ENCODE data around the gene KIF9.

DNA sequence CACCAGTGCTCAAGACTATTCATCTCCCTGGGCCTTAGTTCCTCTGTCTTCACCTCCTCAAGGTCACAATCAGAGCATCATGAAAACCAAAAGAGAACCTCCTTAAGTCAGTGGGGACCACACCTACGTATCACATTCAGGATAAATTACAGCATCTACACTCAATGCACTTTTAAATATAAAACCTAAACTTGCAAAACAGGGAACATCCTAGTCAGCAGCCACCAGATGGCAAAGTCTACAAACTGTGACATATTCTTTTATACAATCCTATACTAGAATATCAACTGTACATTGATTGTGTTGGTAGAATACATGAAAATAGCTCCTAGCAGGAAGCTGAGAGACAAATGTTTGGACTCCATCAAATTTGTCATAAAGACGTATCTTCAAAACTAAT, 7.9 kb downstream of the KIF9 start:
- TF ChIP-seq EP300 (conservative IDR thresholded peaks at IDR 0.05; ENCODE audit: poor library complexity, severe bottlenecking) (no peak), EZH2 (IDR thresholded peaks at IDR 0.05; ENCODE audit: borderline replicate concordance, insufficient read depth, low read length, poor library complexity, severe bottlenecking) (no peak), TAF1 (IDR thresholded peaks at IDR 0.05; ENCODE audit: low read depth) (no peak), REST (IDR thresholded peaks at IDR 0.05; ENCODE audit: borderline replicate concordance) (no peak), RAD21 (conservative IDR thresholded peaks at IDR 0.05) (no peak), POLR2AphosphoS5 (IDR thresholded peaks at IDR 0.05) (no peak)
- TF ChIP-seq, protein P1, sequence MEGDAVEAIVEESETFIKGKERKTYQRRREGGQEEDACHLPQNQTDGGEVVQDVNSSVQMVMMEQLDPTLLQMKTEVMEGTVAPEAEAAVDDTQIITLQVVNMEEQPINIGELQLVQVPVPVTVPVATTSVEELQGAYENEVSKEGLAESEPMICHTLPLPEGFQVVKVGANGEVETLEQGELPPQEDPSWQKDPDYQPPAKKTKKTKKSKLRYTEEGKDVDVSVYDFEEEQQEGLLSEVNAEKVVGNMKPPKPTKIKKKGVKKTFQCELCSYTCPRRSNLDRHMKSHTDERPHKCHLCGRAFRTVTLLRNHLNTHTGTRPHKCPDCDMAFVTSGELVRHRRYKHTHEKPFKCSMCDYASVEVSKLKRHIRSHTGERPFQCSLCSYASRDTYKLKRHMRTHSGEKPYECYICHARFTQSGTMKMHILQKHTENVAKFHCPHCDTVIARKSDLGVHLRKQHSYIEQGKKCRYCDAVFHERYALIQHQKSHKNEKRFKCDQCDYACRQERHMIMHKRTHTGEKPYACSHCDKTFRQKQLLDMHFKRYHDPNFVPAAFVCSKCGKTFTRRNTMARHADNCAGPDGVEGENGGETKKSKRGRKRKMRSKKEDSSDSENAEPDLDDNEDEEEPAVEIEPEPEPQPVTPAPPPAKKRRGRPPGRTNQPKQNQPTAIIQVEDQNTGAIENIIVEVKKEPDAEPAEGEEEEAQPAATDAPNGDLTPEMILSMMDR (IDR thresholded peaks at IDR 0.05; ENCODE audit: poor library complexity, severe bottlenecking) = no peak
